ENCODE data around the gene RELL1.

Gene RELL1, protein sequence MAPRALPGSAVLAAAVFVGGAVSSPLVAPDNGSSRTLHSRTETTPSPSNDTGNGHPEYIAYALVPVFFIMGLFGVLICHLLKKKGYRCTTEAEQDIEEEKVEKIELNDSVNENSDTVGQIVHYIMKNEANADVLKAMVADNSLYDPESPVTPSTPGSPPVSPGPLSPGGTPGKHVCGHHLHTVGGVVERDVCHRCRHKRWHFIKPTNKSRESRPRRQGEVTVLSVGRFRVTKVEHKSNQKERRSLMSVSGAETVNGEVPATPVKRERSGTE

DNA sequence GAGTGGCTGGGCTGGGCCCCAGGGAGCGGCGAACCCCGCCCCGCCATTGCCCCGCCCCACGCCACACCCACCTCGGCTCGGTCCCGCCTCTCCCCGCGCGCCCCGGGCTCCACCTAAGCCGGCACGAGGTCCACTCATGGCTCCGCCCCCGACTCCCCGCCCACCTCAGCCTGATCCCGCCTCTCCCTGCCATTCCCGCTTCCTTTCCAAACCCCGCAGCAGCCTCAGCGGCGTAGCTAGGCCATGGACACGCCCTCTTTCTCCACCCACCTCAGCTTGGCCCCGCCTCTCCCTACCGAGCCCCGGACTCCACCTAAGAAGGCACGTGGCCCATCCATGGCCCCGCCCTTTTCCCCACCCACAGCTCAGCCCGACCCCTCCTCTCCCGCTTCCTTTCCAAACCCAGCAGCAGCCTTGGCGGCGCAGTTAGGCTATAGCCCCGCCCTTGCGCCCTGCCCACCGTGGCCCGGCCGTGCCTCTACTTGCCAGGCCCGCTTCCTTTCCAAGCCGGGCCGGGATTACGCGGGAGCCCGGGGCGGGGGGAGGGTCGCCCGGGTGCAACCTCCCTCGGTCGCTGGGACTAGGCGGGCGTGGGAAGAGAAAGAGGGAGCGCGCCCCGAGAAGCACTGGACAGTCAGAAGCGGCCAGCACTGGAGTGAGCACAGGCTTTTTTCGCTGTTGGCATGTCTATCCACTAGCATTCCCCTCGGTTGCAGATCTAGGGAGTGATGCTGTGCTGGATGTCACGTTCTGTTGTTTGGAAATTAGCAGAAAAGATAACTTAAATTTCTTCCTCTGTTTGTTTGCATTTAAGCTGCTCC lies at the start of gene RELL1:
RELL1 (minus strand) TSS at position 4 of the 821 bp plus-strand sequence. CDS start 89 bp downstream, outside the sequence.
- DNase-seq, result peak; percentile 100

DNA sequence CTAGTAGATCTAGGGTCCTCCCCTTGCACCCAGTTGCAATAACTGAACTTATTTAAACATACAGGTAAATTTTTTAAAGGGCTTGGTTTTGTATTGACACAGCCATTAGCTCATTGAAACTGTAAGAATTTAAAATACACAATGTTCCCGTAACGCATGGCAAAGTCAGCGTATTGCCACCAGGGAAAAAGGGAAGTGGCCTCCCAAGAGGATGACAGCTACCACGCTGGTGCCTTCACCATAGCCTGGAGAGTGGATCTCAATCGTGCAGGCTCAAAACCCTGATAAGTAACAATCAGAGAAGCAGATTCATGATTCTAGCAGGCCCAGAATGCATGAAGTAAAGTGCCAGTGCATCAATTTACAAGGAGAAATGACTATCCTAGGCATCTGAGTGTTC lies 49.4 kb upstream of the RELL1 start:
- DNase-seq, result no peak

DNA sequence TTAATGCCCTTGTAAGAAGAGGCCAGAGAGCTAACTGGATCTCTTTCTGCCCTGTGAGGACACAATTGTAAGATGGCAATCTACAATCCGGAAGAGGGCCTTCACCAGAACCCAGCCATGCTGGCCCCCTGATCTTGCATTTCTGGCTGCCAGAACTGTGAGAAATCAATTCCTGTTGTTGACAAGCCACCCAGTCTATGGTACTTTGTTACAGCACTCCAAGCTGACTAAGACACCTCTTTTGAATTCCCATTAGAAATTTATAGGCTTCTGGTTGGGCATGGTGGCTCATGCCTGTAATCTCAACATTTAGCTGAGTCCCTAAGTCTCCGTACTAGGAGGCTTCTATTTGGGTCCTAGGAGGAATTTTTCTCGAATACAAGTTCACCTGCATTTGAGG lies 48.8 kb upstream of the RELL1 start:
- DNase-seq, result no peak

DNA sequence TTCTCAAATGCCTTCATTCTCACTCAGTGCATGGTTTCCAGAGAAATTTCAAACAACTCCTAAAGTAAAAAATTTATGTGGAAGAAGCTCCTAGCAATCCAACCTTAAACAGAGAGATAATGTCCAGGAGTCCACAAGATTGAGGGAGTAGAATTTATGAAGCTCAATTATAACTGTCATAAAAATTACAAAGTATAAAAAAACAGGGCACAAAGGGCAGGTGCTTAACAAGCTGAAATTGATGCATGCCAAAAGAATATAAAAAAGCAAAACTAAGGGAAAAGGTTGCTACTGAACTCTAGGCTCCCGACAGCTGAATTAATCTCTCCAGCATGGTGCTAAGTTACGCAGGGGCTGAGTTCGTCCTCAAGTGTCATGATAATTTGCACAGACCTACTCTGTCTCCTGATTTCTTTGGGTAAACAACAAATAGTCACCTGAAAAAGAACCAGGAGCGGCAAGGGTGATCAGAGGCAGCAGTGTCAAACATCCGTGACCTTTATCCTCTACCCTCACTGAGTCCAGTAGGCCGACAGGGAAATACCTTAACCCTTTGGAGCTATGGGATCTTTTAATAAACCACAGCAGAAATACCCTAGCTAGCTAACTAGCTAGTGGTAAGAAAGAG lies 47.2 kb upstream of the RELL1 start:
- no peak for DNase-seq

DNA sequence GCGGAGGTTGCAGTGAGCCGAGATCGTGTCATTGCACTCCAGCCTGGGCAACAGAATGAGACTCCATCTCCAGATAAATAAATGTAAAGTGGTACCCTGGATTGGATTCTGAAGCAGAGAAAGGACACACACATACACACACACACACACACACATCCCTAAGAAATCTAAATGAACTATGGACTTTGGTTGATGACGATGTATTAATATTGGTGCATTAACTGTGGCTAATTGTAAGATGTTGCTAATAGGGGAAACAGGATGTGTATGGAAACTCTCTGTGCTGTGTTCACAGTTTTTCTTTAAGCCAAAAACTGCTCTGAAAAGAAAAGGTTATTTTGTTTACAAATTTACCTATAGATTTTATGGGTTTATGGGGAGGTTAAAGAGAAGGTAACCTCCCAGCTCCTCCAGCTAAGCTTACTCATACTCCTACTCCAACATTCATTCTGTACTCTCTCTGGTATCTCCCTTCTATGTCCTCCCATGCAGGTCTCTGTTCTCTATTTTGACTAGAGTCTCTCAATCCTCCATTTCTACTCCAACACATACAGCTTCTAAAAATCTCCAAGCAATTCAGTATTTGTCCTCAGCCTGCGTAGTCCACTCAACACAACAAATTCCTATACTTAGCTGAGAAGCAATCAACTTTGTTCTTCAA lies 46.5 kb upstream of the RELL1 start:
- DNase-seq, result no peak

DNA sequence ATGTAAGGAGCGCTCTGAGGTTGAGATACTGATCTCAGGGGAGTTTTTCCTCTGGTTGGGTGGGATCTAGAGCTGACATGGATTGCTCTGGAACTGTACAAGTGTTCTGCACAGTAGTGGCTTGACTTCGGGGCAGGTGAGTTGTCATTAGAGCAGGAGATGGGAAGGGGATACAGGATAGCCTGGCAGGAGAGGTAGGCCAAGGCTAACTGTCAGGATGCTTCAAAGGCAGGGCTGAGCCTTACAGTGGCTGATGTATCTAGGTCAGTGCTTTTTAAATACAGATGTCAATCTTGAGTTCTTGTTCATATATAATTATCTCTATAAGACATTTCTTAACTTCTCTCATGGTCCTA lies 43.5 kb upstream of the RELL1 start:
- no peak for DNase-seq

DNA sequence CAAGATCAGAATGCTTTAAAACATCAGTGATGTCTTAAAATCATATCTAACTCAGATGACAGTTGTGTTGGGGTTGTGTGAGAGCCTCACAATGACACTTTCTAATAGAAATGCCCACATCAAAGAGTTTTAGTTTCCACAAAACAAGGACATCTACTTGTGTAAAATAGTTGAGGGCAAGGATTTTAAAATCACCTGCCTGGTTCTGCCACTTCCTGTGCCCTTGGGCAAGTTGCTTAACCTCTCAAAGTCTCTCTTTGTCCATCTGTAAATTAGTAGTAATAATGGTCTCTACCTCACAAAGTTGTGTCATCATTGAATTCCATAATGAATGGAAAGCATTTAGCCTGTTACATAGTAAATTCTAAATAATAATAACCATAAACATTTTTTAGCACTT lies 41.9 kb upstream of the RELL1 start:
- no peak for DNase-seq

DNA sequence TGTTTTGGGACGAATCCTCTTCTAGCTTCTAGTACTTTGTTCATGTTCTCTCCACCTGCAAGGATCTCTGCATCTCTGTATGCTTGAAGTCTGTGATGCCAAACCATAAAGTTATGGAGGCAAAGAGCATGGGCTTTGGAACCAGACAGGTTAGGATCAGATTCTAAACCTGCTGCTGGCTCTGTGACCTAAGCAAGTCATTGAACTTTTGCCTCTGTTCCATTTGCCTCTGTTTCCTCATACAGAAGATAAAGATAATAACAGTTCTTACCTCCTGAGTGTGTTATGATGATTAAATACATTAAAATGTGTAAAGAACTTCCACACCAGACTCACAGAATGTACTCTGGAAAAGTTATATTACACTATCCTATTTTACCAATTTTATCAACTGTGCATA lies 41.5 kb upstream of the RELL1 start:
- DNase-seq, result no peak

DNA sequence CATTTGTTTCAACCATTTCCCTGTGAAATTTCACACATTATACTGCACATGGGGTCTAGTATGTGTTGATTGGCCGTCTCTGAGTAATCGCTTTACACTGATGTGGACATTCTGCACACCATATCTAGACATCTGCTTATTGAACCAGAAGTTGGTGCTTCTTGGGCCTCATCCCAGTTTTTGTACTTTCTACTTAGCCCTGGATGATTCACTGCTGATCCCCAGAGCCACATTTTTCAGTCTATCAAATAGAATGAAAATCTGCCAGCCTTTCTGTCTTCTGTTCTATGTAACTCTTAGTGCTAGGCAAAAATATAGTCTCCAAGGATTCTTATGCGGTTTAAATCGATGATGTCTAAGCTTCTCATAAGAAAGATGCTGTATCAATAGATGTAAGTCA lies 40.5 kb upstream of the RELL1 start:
- no peak for DNase-seq

DNA sequence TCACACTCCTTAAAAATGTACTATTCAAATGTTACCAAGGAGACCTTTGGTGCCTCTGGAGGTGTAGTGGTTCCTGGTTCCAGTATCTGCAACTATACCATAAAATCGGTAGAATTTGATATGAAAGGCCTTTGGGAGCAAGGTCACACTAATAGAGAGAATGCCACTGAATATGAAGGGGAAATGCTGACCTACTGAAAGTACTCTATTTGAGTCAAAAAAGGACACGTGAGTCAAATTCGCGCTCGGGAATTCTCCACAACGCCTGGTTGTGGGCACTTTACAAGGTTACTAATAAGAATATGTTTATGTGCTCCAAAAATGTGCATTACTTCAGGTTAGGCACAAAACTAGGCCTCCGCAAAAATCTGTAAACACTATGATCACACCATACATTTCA lies 39.5 kb upstream of the RELL1 start:
- DNase-seq, result no peak

DNA sequence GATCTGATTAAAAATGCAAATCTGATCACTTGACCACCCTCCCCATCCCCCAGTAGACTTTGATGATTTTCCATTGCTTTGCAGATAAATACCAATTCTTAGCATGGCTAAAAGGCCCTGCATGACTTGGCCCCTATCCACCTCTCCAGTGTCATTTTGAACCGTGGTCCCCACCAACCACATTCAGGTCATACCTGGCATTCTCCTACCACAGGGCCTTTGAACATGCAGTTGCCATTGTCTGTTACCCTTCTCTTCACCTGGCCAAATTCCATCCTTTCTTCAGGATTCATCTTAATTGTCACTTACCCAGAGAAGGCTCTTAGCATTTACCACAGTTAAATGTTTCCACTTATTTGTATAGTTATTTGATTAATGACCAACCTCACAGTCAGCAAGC lies 36.9 kb upstream of the RELL1 start:
- no peak for DNase-seq

DNA sequence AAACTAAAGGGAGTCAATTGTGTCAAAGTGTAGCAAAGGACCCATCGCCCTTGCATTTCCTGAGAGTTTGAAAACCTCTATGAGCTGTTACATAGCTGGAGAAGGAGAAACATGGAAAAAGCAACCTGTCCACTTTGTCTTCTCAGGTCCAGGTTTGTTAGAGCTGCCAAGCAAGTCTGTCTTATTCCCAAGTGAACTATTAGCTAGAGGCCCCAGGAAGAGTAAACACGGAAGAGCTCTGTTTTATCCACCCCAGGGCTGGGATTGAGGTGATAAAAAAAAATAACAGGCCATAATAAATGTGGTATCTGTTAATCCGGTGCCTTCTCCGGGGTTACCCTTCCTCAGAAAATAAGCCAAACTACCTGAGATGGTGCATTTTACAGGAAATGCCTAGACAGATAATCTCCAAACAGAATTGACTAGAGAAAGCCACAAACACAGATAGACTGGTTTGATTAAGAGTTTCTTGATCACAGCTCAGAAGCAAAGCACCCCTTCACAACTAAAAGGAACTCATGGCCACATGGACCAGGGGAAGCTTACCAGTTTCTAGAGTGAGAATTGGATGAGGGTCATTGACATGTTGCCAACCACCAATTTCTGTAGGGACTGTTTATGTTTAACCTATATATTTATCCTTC lies 35.9 kb upstream of the RELL1 start:
- DNase-seq, result no peak

DNA sequence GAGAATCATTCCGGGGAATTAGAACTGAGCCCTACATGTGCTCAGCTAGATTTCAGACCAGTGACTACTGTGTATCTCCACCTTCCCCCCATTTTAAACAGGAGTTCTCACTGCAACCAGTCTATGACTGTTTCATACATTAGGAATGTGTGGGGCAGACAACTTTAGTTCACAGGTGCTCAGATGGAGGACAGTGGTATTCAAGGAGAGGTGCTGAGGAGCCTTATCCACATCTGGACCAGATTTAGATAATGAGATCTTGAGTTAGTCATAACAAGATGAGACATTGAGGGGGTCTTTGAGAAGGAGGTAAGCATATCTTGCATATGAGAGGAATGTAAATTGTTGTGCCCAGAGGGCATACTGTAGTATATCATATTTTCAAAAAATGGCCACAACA lies 32.8 kb upstream of the RELL1 start:
- no peak for DNase-seq

DNA sequence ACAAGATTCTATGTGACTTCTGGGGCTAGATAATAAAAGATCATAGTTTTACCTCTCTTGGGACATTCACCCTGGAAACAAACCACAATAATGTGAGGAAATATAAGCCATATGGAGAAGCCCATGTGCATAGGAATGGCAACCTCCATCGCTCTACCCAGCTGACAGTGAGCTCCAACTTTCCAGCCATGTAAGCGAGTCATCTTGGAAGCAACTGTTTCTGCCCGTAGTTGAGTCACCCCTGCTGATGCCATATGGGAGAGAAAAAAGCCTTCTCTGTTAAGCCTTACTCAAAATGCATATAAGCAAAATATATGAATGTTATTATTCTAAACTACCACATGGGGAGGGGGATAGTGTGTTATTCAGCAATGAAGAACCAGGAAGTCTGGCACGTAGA lies 31.4 kb upstream of the RELL1 start:
- DNase-seq, result no peak

DNA sequence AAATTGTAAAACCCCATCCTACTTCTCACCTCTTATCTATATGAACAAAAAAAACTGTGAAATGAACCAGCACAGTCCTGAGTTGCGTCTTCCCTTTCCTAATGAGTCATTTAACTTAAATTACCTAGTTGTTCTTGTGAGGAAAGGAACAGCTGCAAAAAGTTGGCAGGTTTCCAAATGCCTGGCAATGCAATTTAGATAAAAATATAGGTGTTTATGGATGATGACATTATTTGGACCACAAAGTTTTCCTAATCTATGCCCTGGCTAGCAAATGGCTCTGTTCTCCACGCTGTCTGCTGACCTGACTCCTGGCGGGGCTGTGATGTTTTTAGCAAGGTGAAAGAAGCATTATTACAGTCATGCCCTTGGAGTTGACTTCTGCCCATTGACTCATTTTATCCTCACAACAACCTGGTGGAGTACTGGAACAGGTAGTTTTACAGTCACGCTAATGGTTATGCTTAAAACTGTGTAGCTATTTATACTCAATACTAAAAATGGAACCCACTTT lies 29.8 kb upstream of the RELL1 start:
- no peak for DNase-seq

DNA sequence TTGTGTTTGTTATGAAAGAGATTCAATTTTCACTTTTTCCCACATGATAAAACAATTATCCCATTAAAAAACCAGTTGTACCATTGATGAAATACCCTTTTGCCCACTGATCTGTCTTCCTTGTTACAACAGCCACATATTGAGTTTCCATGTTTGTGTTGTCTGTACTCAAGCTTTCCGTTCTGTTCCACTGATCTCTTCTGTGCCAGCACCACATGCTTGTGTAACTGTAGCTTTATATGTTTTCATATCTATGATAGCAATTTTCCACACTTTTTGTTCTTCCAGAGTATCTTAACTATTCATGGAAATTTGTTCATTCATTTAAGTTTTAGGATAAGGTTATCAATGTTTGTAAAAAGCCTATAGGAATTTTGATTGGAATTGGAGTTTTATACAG lies 24.3 kb upstream of the RELL1 start:
- no peak for DNase-seq

DNA sequence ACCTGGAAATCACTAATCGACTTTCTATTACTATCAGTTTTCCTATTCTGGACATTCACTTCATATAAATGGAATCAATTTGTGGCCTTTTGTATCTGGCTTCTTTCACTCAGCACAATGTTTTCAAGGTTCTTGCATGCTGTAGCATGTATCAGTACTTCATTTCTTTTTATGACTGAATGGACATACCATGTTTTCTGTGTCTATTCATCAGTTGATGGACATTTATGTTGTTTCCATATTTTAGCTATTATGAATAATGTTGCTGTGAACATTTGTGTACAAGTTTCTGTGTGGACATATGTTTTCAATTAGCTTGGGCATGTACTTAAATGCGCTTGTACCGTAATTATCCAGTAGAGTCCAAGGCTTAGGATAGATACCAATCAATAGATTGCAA lies 19.9 kb upstream of the RELL1 start:
- DNase-seq, result no peak

DNA sequence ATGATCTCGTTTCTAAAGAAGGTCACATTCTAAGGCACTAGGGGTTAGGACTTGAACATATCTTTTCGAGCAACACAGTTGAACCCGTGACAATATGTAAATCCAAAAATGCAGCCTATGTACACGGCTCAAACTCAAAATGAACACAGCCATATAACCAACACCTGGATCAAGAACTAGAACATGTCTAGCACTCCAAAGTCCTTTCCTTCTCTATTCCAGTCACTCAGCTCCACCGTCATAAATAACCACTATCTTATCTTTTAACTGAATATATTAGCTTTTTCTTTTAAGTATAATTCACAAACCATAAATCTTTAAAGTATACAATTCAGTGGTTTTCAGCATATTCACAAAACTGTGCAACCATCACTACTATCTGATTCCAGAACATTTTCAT lies 19.4 kb upstream of the RELL1 start:
- DNase-seq, result no peak

DNA sequence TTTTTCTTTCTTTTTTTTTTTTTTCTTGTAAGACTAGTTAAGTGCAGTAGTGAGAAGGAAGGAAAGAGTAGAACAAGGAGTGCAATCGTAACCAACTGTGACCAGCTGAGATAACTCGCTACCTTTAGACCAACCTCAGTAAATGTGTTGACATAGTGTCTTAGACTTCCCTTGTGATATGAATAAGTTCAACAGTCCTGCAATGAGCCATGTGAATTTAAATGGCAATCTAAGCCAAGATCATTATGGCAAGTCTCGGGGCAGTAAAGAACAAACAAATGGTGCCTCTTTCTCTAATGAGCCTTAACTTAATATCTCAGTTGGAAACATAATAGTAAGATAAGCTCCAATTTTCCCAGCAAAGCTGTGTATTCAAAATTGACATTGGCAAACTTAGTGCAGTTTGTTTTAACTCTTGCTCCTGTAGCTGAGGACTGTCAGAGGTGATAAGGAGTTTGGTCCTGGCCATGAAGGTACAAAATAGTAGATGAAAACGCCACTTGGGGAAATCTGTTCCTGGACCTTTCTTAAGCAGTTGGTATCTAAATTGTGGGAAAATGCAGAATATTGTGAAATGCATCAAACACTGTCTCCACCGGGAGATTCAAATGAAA lies 13.8 kb upstream of the RELL1 start:
- DNase-seq, result no peak

DNA sequence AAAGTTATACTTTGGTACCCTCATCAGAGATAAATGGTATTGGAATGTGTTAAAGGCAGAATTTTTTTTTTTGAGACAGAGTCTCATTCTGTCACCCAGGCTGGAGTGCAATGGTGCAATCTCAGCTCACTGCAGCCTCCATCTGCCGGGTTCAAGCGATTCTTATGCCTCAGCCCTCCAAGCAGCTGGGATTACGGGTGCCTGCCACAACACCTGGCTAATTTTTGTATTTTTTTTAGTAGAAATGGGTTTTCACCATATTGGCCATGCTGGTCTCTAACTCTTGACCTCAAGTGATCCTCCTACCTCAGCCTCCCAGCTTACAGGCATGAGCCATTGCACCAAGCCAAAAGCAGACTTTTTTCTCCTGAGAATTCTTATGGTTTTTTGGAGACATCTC lies 11.4 kb upstream of the RELL1 start:
- DNase-seq, result no peak

DNA sequence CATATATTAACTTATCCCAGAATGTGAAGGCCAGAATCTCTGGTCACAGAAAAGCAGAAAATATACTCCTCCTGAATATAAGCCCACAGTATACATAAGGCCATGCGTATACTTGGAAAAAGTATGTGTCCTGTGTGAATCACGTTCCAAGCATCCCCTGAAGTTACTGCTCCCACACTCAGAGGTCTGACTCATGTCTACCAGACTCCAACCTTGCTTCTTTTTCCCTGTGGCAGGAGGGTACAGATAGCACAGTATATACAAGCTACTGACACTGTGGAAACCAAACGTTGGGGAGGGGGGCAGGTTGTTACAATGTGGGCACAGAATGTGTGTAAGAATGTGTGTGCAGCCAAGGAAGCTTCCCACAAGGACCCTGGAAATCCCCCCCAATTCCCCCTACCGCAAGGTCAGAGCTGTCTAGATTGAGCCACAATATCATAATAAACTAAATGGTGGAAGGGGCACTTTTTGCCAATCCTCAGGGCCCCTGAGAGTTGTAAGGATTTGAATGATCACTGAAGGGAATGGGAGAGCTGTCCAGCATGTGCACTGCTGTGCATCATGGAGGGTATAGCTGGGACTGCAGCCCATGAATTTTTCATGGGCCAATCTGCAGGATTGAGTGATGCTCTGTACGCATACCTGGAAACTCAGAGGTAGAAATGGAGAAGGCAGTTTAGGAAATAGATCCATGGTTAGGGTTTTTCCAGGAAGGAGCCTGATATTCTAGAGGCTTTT lies 7.4 kb upstream of the RELL1 start:
- DNase-seq, result no peak

DNA sequence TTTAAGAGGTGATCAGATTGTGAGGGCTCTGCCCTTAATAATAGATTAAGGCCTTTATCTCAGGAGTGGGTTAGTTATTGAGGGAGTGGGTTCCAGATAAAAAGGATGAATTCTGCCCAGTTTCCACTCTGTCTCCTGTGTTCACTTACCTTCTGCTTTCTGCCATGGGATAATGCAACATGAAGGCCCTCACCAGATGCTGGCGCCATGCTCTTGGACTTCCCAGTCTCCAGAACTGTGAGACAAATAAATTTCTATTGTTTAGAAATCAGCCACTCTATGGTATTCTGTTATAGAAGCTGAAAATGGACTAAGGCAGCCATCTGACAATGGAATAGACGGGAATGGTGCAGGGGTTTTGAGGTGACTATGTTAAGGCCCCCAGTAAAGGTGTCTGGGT lies 6.9 kb upstream of the RELL1 start:
- DNase-seq, result no peak
